Testis (tissue), 2 donors: ENCODE results near the gene SLC35A2.

Source experiments
- CTCF ChIP-seq, 3 experiments: fragments of 450-650 bp in 2 of 3; fragments of 200-600 bp in 1 of 3; sonication (generic) in 1 of 3; IDR thresholded peaks; one replicate each; pipeline ENCODE4 v1.5.1; 2016 to 2019; ENCODE audit warnings: antibody characterized with exemption in 3 of 3, mild to moderate bottlenecking in 2 of 3, moderate library complexity in 1 of 3
- POLR2A ChIP-seq: fragments of 450-650 bp; IDR thresholded peaks from one replicate; pipeline ENCODE4 v1.6.1; 2017; ENCODE audit warnings: antibody characterized with exemption, mild to moderate bottlenecking, moderate library complexity

GRCh38 chrX:48920718-48921104, 9.3 kb upstream of the SLC35A2 start:
- TF ChIP-seq POLR2A: no peak
- no peak for TF ChIP-seq CTCF (IDR thresholded peaks at IDR 0.05)
